ENCODE measurements around the gene ANKDD1A.
A peak's percentile ranks its signal among the peaks of the same experiment; 100 is the strongest.

The ANKDD1A gene

DNA sequence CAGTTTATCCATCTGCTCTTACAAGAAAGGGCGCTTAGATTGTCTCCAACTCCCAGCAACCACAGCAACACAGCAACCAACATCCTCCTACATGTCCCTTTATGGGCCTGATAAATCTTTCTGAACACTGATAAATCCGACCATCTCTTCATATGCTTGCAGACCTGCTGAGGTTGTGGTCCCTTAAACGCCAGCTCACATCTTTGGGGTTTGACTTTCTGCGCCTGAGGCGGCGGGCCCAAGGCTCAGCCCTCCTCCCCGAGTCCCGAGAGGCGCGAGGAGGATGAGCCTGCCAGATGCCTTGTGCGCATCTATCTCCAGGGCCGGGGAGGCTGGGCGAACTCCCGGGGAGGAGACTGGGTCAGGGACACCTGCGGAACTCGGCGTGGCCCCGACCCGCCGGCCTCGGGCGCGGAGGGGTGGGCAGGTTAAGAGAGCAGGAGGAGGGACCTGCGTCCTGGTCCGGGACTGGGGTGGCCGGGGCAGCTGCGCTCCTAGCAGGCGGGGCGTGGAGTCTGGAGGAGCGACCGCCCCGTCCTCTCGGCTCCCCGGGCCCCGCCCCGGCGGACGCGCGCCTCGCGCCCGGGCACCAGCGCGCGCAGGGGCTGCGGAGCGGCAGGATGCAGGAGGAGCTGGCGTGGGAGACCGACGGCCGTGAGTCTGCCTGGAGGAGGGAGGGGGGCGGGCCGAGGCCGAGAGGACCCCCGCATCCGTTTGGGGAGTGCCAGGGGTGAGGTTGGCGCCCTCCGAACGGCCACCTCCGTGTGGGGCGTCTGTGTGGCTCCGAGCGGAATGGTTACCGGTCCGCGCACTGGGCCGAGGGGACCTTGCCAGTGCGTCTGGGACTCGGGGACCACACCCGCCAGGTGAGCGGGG is at the start of gene ANKDD1A:
ANKDD1A (plus strand) TSS at position 592 of the 876 bp plus-strand sequence; CDS start at position 621, 29 bp downstream.
- peak; percentile 34 for DNase-seq

DNA sequence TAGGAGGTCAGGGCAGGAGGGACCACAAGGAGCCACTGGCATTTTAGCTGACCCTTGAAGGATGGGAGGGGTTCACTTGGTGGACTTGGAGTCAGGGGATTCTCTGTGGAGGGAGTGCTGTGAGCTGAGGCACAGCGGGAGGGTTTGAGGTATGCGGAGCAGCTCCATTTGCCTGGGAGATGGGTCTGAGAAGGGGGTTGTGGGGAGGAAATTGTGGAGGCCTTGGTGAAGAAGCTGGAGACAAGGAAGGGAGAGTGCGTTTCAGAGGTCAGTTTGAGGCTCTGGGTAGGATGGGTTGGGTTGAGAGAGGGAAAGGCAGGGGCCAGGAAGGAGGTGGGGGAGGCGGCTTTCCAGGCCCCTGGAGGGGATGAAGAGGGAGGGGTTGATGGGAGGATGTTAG is 49.7 kb upstream of the ANKDD1A start:
- no peak for DNase-seq

DNA sequence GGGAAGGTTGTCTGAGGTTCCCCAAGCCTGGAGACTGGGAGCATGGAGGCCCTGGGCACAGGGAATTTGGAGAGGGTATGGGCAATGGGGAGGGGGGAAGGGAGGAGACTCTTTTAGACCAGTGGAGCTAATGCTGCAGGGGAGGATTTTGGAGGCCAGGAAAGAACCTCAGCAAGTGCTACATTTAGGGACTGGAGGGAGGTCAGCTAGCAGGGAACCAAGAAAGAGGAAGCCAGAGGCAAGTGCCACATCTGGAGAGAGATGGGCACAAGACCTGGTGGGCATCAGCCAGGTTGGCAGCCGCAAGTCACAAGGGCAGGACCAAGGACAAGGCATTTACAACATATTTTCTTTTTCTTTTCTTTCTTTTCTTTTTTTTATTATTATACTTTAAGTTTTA is 49.3 kb upstream of the ANKDD1A start:
- no peak for DNase-seq

DNA sequence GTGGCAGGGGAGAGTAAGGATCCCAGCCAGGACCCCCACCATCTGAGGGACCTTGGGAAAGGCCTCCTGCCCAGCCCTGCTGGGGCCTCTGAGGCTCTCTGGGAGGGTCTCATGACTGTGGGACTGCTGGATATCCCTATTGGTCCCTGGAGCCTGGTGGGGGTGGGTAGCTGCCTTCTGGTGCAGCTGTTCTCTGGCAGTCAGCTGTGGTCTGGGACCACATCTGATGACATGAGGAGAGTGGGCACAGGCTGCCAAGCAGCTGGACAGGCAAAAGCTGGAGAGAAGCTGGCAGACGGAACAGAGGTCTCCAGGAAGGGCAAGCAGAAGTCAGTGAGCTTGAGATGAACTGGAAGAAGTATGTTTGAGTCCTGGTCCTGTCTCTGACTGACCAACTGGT is 47.6 kb upstream of the ANKDD1A start:
- no peak for DNase-seq

DNA sequence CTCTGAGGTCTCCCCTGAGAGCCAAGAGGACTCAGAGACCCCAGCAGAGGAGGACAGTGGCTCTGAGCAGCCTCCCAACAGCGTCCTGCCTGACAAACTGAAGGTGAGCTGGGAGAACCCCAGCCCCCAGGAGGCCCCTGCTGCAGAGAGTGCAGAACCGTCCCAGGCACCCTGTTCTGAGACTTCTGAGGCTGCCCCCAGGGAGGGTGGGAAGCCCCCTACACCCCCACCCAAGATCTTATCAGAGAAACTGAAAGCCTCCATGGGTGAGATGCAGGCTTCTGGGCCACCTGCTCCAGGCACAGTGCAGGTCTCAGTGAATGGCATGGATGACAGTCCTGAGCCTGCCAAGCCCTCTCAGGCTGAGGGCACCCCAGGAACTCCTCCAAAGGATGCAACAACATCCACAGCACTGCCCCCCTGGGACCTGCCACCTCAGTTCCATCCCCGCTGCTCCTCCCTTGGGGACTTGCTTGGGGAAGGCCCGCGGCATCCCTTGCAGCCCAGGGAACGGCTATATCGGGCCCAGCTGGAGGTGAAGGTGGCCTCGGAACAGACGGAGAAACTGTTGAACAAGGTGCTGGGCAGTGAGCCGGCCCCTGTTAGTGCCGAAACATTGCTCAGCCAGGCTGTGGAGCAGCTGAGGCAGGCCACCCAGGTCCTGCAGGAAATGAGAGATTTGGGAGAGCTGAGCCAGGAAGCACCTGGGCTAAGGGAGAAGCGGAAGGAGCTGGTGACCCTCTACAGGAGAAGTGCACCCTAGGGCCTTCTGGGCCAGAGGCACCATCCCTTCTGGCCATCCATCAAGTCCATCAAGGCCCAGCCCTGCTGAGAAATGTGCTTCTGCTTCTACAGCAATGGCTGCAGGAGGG is 46.3 kb upstream of the ANKDD1A start:
- no peak for DNase-seq

DNA sequence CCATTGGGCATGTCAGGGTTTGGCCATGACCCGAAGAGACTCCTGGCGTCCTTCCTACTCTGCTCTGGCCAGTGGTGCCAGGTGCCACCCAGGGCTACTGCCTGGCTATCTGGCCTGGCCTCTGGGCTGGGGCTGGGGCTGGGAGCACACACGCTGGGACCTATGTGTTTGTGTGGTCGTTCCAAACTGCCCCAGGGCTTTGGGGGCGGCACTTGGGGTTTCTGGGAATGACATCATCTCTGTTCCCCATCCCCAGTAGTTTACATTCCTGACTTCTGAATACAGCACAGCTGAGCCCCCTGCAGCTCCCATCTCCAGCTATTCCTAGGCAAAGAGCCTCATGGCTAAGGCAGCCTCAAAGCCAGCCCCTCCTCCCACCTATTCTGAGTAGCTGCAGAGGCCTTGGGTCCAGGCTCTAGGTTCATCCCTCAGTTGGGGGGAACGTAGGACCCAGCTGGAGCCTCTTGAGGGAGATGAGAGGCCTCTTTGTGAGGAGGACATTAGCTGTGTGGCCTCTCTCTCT is 45.6 kb upstream of the ANKDD1A start:
- peak; percentile 97 for DNase-seq

DNA sequence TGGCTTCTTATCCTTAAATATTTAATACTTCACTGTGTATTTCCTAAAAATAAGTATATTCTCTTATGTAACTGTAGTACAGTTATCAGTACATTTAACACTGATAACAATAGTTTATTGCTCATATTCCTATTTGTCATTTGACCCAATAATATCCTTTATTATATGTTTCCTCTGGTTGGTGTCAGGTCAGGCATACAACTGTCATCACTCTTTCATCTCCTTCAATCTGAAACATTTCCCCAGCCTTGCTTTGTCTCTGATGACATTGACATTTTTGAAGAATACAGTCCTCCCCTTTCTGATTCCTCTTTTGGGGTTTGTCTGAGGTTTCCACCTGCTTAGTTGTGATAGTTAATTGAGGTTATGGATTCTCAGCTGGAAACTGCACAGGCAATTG is 42.2 kb upstream of the ANKDD1A start:
- no peak for DNase-seq

DNA sequence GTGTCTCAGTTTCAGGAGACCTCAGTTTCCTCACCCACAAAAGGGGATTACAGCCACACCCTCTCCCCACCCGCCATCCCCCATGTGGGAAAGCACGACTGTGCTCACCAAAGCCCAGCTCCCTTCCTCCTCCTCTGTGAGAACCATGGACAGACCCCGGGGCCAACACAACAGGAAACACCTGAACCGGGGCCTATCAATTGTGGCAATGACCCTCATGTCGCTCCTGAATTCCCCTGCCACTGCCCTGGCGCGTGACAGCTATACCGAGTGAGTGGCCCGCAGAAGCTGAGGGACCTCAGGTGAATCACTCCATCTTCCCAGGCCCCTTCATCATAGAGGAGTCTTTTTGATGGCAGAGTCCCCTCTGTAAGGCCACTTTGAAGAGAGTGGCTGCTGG is 41.3 kb upstream of the ANKDD1A start:
- DNase-seq, result no peak

DNA sequence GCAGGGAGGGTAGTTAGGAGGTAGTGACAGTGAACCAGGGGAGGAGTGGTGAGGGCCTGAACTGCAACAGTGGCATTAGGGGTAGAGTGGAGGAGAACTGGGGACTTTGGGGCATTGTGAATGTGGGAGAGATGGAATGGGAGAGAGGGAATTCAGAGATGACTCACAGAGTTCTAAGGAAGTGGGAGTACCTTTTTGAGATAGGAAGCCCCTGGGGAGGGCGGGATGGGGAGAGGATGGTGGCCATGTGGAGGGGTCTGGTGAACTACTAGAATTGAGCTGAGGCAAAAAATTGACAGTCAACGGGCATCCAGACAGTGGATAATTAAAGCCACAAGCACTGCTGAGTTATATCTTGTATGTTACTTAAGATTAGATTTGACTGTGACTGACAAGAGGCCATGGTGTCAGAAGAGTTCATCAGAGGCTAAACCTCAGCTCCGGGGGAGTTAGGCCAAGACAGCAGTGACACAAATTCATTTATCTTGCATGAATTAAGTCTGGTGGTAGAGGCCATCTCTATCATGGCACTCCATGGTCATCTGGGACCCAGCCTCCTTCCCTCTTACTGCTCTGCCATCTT is 36.0 kb upstream of the ANKDD1A start:
- no peak for DNase-seq

DNA sequence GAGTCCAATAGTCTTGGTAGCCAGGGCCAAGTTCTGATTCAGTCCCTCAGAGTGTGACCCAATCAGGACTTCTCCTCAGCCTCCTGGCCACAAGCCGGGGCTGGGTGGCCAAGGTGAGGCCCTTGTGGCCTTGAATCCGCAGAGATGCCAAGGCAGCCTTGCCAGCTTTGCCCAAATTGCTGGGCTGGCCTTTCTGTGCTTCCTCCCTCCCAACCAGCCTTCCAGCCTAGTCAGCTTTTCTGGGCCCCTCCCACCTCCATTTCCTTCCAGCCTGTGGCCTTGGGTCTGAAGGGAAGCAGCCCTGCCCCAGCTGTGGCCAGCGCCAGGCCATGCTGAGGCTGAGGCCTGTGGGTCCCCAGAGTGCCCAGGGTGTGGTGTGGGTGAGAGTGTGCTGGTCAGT is 34.3 kb upstream of the ANKDD1A start:
- no peak for DNase-seq

DNA sequence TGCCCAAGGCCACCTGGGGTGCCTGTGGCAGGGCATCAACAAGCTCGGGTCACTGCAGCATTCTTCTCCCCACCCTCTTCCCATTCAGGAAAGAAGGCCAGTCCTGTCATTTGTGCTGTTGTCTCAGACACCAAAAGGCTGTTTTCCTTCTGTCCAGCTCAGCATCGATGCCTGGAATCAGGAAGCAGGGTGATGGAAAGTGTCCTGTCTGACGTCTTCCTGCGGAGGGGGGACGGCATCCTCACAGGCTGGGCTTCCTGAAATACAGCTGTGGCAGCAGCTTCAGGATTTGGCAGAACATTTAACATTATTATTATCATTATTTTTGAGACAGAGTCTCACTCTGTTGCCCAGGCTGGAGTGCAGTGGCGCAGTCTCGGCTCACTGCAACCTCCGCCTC is 33.0 kb upstream of the ANKDD1A start:
- DNase-seq, result no peak

DNA sequence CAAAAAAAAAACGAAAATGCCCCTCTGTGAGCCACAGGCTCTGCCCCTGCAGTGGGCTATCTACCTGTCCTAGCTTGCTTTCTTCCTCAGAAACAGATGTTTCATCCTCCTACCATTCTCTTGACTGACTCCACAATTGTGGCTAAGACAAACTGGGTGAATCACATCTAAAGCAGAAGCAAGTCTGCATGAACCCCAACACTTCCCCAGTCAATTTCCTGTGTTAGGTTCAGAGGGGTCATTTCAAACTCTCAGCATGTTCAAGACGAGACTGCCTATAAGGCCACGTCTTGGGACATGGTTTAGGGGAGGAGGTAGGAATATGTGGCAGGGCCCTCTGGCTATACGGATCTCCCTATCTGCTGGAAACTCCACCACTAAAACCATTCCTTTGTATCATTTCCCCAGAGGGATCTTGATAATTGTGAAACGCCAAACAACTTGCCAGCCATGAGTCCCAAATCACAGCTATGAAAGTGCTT is 28.6 kb upstream of the ANKDD1A start:
- DNase-seq, result no peak

DNA sequence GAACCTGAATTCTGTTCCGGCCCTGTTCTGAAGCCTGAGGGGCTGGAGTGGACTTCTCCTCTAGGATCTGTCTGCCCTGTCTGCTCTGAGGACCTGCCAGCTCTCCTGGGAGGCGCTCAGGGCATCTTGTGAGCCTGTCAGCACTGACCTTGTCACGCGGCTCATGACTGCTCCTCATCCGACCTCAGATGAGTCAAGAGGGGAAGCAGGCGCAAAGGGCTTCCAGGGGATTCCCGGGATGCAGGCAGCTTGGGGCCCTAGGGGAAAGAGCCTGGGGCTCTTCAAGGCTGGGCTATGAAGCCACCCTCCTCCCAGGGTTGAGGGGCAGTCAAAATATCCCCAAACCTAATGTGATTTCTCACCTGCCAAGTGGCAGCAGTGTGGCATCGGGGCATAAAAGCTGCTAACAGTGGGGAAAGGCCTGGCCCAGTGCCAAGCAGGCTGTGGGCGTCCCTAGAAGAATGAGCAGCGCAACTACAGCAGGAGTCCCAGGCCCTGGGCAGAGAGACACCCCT is 27.6 kb upstream of the ANKDD1A start:
- DNase-seq, result peak; percentile 76

DNA sequence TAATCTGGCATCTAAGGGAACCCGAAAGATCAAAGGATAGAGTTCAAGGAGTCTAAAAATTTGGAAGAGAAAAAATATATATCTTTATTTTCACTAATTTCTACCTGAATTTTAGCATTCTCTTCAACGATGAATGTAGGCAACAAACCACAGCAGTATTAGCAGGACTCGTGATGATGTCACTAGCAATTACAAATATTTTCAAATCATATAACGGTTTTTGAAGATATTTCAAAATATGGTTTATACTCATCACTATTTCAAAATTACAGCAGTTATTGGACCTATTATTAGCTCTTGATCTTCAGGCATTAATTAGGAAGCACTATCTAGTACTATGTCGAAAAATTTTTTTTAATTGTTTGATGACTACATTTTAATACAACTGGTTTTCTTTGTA is 27.0 kb upstream of the ANKDD1A start:
- no peak for DNase-seq

DNA sequence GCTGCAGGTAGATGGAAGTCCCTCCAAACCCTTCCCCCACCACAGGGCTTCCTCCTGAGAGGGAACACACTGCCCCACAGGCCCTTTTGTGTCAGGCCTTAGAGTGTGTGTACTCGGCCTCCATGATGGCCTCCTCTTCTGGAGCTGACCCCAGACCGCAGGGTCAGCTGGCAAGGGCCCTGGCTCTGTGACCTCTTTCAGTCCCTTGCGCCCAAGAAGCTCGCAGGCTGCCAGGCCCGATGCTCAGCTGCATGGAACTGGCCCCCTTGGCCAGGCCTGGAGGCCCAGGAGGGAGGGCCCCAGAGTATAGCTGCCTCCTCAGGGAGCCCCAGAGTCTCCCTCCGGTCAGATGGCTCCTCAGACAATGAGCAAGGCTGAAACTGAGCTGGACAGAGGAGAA is 23.4 kb upstream of the ANKDD1A start:
- no peak for DNase-seq

DNA sequence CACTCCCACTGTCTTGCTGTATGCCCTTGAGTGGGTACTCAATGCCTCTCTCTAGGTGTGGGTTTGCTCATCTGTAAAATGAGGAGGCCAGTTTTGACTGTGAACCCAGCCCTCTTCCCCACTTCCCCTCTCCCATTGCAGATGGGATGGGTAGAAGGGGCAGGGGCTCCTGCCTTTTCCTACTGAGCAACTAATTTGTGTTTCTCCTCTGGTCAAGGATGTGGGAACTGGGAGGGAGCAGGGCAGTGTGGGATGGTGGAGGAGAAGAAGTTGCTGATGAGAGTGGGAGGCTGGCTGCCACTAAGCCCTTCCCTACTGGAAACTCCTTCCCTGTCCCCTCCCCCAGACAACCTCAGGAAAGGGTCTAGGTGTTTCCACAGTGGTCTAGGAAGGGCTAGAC is 20.1 kb upstream of the ANKDD1A start:
- no peak for DNase-seq

DNA sequence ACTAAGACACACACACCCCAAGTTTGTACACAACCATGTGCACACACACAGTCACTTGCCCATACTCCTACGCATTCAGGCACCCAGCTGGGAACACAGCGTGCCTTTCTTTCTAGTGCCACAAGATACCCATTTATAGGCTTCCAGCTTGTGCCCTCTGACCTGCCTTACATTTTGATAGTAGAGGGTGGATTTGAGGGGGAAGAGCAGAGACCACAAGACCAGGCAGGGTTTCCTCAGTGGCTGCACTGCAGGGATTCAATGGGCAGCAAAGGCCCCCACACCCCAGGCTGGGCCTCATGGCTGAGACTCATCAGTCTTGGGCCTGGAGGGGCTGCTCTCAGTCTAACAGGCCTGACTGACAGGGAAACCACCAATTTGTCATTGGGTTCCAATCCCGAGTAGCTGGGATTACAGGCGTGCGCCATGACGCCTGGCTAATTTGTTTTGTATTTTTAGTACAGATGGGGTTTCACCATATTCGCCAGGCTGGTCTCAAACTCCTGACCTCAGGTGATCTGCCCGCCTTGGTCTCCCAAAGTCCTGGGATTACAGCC is 18.8 kb upstream of the ANKDD1A start:
- no peak for DNase-seq

DNA sequence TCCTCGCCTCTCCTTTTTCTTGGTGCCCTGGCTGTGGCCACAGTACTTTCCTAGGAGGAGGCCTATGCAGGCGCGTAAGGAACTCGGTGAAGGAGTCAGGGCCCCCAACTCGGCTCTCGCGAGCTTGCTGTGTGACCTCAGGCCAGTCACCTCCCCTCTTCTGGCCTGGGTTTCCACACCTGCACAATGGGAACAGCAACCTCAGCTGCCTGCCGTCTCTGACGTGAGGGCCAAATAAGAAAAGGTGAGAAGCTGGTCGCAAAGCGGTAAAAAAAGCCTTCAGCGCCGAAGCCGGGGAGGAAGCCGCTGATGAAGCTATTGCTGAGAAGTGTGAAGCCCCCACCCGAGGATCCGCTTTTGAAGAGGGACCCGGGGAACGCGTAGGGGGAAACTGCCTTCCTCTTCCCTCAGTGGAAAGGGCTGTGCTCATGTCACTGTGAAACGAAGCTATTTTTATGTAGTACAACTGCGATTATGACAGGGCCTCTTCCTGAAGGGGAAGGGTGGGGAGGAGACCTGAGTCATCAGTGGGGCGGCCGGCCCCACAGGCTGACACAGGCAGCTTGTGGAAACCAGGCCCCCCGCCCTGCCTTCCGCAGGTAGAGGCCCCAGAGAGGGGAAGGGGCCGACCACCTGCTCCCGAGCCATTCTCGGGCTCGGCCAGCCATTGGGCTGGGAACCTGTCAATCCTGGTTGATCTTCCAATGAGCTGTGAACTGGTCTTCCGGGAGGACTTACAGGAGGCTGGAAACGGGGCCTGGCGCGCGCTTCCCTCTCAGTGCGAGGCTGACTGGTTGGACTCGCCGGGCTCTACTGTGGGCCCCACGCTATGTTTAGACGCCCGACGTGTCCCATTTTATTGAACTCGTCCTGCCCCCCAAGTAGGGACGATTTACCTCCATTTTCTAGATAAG is 18.0 kb upstream of the ANKDD1A start:
- peak; percentile 96 for DNase-seq

DNA sequence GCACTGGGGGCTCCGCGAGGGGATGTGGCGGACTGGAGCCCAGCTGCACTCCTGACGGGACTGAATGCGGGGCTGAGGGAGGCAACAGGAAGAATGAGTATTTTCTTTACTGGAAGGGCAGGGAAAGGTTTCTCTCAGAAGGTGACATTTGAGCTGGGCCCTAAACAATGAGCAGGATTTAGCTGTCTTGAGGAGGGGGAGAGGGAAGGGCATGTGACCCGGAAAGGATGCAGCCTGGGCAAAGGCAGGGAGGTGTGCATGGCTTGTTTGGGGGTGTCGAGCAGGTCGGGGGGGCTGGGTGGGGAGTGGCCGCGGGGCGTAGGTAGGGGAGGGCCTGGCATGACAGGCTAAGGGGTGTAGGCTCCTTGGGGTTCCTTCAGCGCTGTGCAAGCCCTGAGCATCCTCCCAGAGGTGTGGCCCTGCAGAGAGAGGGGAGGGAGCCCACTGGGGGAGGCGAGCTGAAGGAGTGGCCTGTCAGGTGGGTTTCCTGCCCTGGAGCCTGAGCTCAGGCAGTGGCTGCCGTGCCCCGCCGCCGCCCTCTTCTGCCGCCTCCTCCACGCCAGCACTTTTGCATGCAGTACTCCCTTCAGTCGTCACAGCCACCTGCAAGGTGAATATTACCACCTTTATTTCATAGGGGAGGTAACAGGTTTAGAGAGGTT is 17.2 kb upstream of the ANKDD1A start:
- DNase-seq, result no peak

DNA sequence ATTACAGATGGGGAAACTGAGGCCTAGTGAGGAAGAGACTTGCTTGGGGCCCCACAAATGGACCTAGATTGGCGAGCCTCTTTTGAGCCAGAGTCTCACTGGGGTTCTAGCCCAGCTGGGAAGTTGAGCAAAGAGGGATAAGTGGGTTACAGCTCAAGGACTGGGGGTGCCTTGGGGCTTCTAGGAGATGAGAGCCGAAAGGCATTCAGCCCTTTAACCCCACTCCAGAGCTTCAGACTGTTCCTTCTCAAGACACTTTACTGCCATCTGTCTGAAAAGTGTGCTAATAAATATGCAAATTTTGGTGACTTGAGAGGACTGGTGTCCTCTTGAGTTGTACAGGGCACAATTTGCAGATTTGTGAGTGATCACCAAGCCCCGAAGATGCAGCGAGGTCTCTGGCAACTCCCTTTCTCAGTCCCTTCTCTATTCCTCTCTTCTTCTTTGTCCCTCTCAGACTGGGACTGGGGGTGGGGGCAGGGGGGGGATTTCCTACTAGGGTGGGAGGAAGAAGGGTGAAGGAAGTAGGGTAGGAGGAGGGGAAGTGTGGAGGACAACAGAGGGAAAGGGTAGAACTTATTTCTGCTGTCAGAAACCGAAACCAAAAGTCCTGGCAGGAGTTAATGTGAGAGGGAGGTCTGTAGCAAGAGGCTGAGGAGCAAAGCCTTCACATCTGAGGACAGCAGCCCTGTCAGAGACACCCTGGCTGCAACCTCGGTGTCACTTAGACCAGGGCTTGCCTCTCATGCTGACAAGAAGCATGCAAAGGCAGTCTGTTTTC is 16.2 kb upstream of the ANKDD1A start:
- peak; percentile 38 for DNase-seq

Measured in fibroblast of upper back skin (primary cell).